ENCODE measurements around the gene PHKG2. TPM values are rescaled to one million over a fixed set of nuclear protein-coding genes. Genes with fewer than 3 reads are reported as not detected.

PHKG2 gene
- polyA plus RNA-seq, 1 donor = 12.7 TPM

DNA sequence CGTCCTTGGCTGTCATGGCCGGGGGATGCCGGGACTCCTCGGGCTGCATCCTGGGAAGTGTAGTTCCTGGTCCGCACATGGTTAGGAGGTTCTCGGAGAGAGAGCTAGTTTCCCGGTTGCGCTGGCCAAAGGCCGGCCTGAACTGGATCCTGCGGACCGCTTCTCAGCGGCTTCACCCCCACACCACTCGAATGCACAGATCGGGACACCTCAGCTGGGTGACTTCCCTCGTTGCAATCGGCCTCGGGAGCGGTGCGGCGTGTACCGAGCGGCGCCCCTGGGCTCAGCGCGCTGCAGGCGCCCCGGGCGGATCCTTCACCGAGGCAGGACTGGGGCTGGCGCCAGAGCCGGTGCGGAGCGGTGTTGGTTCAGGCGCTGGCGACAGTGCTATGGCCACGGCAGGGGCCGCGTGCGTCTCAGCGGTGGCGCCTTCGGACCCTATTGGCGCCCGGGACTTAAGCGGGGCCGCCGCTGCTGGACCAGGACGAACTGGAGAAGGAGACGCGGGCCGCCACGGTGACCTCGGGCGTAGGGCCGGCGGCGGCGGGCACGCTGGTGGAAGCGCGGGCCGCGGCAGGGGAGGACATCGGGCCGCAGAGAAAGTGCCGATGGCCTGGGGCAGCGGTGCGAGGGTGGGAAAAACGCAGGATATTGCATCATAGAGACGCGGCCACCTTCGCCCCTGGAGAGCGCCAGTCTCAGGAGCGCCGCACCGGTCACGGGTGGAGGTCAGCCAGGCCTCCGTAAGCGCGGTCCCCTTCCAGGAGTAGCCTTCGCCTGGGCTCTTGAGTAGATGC lies 27.4 kb downstream of the PHKG2 start:
- peak; percentile 68 for DNase-seq (ENCODE audit: low read depth)

DNA sequence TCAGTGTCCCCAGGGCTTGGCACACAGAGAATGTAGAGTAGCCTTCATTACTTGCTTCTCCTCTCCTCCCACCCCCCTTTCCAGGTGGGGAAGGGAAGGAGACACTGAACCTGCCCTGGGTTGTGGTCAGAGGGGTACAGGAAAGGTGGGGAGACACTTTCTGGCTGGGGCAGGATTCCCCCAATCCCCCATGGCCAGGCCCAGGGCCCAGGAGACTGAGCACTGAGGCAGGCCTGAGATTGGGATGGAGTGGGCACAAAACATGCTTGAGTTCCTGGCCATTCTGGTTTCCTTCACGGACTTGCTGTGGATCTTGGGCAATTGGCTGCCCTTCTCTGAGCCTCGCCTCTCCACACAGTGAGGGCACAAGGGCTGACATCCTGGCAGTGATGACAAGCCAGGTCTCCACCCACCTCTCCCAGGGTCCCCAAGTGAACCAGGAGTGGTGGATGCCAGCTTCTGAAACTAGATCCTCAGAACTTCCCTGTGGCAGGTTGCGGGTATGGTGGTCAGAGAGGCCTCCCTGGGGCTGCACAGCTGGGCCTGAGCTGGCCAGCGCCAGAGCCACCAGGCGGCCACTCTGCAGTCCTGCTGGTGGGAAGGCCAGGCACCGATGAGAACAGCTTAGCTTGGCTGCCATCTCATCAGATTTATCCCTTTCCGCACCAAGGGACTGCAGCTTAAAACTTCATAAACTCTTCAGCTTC lies 29.5 kb downstream of the PHKG2 start:
- DNase-seq (ENCODE audit: low read depth) = no peak

DNA sequence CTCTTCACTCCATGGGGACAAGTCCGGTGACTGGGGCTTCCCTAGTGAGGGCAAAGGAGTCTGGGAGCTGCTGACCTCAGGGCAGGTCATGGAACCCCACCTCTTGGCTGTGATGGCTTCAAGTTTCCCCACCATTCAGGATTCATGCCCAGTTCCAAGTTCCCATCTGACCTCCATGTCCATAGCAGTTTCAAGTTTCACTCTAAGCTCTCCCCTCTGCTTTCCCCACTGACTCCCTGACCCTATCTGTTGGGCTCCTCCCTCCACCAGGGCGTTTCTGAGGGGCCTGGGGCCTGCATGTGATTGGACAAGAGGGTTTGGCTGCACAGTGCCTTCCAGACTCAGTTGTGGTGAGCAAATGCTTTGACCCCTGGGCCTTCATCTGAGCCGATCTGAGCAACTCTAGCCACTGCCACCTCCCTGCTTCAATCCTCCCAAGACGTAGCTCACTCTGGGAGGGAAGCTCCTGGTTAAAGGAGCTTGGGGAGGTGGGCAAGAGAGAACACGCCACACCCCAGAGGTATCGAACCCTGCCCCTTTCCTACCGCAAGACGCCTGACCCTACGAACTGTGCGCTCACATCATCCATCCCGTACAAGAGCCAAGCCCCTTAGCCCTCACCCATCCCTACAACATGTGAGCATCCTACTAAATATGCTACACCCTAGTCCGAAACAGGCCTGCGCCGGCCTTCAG lies 30.5 kb downstream of the PHKG2 start:
- no peak for DNase-seq (ENCODE audit: low read depth)

DNA sequence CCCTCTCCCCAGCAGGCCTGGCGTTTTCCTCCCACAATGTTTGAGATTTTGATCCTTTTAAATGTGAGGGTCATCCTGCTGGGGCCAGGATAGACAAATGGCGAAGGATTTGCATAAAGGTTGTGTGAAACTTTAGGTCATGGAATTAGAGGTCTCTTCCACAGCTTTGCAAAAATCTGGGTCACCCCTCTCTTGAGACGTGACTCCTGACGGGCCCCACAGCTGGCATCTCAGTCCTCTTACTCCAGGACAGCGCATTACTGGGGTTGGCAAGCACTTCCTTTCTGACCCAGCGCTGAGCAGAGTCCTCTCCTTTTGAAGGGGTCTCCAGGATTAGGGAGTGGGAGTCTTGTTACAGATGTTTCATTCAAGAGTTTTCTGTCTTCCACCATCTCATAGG lies 31.4 kb downstream of the PHKG2 start:
- DNase-seq (ENCODE audit: low read depth) = no peak

DNA sequence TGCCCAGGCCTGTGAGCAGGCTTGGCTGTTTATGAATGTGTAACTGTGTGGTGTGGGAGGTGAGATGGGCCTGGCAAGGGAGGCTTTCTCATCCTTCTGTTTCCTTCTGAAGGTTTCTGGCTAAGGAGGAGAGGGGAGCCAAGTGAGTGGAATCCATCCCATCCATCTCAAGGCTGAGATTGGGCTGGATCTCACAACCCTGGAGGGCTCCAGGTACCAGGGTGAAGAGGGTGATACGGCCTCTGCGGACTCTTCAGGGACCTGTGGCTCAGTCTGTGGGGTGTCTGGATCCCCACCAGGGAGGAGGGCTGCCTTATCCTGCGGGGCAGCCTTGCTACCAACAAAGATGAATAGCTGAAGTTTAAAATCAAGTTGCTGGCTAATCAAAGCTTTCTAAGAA lies 31.8 kb downstream of the PHKG2 start:
- no peak for DNase-seq (ENCODE audit: low read depth)

DNA sequence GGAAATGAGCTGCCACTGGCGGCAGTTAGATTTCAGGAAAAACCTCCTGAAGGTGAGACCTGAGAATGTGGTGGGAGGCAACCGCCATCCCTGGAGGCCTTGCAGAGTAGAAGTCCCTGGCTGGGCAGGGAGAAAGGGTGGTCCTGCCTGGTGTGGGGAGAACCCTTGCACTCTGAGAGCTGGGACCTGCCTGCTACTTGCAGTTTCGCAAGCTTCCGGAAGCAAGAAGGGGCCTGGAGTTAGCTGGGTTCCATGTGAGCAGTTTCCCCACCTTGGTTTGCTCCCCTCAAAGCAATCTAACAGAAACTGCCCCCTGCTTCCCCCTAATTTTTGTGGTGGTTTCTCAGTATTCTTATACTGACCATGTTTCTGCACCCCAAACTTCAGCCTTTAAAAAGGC lies 32.3 kb downstream of the PHKG2 start:
- DNase-seq (ENCODE audit: low read depth) = no peak

DNA sequence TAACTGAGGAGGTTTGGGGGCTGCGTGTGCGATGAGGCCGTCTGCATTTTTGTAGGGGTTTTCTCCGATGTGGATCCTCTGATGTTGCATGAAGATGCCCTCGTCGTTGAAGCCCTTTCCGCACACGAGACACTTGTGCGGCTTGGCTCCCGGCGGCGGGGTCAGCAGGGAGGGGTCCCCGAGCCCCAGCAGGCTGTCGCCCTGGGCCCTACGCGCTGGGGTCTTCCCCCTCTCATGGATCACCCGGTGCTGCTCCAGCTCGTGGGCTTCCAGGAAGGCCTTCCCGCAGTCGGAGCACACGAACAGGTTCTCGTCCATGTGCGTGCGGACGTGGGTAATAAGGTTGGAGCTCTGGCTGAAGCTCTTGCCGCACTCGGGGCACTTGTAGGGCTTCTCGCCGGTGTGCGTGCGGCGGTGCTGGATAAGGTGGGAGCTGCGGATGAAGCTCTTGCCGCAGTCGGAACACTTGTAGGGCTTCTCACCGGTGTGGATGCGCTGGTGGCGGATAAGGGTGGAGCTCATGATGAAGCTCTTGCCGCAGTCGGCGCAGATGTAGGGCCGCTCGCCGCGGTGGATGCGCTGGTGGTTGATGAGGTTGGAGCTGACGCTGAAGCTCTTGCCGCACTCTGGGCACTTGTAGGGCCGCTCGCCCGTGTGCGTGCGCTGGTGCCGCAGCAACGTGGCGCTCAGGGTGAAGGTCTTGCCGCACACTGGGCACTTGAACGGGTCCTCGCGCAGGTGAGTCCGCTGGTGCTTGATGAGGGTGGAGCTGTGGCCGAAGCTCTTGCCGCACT lies 34.5 kb downstream of the PHKG2 start:
- no peak for DNase-seq (ENCODE audit: low read depth)

DNA sequence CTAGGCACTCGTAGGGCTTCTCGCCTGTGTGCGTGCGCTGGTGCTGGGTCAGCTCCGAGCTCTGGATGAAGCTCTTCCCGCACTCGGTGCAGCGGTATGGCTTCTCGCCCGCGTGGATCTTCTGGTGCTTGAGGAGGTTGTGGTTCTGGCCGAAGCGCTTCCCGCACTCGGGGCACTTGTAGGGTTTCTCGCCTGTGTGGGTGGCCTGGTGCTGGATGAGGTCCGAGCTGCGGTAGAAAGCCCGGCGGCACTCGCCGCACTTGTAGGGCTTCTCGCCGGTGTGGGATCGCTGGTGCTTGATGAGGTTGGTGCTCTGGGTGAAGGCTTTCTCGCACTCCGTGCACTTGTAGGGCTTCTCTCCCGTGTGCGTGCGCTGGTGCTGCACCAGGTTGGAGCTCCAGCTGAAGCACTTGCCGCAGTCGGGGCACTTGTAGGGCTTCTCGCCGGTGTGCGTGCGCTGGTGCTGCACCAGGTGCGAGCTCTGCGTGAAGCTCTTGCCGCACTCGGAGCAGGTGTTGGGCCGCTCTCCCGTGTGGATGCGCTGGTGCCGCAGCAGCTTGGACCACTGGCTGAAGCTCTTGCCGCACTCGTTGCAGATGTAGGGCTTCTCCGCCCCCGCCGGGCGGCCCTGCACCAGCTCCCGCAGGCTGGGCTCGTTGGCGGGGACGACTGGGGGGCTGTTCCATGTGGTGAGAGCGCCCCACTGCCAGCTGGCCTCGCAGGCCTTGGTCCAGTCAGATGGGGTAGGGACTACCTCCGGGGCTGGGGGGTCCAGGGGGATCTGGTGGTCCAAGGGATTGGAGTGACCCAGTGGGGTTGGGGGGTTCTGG lies 35.3 kb downstream of the PHKG2 start:
- no peak for DNase-seq (ENCODE audit: low read depth)

DNA sequence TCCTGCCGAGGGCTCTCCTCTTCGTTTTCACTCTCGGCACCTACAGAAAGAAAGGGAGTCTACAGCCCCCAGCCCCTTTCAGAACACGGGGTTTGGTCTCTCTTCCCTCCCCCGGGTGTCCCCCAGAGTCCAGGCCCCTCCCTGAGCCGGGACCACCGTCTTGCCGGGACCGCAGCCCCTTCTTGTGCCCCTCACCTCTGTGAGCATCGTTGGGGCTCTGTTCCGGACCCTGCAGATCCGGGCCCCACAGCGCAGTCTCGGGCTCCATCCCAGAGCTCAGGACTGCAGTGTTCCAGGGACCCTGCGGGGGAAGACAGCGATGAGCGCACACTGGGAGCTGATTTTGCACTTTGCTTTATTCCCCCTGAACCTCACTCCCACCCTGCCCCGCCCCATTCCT lies 36.0 kb downstream of the PHKG2 start:
- no peak for DNase-seq (ENCODE audit: low read depth)

DNA sequence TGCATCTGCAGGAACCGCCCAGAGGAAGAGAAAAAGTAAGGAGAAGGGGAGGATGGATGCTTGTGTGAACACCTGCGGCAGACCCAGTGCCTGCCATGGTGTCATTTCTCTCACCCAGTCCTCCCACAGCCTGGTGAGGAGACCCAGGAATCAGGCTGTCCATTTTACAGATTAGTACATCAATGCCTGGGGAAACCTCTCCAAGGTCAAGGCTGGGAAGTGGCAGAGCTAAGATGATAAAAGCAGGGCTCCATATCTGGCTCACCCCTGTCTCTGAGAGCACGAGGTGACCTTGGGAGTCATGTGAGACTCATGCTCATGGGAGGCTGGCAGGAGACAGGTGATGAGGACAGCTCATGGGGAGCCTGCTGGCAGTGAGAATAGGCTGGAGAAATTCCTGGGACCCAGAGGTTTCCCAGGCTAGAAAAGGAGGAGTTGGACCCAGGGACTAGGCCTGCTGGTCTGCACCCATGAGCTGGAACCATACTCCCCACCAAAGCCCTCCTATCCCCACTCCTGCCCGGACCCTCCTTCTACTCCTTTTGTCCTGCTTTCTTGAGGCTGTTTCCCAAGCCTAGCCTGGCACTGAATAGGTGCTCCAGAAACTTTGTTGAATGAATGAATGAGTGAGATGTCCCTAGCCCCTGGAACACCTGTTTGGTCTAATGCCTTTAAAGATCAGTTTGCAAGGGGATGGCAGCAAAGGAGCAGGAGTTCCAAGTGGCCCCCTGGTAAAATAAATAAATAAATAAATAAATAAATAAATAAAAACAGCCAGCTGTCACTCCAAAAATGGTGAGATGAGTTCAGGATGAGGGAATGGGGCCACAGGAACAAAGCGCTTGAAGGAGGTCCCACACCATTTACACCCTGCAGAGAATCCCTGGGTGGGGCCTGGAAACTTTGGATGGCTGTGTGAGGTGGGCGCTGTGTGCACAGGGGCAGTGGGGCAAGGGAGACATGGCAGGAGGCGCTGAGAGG lies 37.2 kb downstream of the PHKG2 start:
- no peak for DNase-seq (ENCODE audit: low read depth)

DNA sequence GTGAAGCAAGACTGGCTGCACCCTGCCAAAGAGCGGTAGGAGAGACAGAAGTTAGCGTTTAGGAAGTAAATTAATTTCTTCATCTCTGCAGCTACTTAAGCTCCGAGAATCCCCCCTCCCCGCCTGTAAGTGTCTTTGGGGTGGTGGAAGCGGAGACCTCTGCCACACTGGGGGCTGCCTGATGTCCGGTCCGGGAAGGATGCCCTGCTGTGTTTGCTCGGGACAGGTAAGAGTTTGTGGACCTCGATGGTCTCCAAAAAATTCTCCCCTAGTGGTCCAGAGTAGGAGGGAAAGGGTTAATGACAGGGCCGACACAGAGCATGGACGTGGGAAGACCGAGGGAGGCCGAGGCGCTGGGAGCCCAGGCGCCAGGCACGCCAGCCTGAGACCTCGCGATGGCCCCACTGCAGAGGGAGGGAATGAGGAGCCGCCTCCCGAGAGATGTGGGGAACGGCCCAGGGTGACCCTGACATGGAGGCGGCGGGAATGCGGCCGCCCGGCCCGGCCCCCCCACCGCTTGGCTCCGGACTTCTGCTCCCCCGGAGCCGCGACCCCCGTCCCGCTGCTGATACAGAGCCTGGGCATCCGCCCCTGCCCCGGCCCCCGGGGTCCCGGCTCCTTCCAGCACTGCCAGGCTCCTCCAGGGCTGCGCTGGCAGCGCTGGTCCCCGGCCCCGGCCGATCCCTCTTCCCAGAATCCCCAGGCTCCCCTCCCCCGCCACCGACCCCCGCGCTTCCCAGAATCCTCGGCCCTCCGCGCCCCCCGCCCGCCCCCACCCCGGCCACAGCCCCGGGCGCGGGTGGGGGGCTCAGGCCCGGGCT lies 38.1 kb downstream of the PHKG2 start:
- DNase-seq (ENCODE audit: low read depth) = no peak

DNA sequence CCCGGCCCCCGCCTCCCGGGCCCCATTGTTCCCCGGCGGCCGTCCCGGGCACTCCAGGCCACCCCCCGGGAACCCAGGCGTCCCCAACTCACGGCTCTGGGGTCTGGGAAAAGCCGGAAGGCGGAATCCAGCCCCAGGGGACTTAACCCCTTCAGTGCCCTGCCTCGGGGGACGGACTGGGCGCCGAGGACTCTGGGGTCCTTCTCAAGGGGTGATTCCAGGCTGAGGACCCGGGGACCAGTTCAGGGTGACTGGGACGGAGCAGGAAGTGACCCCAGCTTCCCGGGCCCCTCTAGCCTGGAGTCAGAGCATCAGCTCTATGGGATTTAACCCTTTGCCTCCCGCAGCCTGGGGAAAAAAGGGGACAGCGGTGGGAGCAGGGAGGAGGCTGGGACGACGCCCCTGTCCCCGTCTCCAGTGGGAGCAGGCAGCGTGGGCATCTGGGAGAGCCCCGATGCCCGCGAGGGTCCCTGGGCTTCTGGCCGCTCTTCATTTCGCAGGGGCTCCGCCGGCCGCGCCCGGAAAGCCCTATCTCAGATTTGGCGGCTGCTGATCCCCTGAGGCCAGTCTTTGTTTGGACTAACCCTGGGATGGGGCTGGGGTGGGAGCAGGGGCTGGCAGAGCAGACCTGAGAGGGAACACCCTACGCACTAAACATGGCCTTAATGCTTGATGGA lies 38.8 kb downstream of the PHKG2 start, which contains the start of gene ZNF629:
ZNF629 (minus strand) TSS at position 270 of the 677 bp plus-strand sequence. CDS start 2,723 bp downstream, outside the sequence.
- DNase-seq (ENCODE audit: low read depth) = no peak

DNA sequence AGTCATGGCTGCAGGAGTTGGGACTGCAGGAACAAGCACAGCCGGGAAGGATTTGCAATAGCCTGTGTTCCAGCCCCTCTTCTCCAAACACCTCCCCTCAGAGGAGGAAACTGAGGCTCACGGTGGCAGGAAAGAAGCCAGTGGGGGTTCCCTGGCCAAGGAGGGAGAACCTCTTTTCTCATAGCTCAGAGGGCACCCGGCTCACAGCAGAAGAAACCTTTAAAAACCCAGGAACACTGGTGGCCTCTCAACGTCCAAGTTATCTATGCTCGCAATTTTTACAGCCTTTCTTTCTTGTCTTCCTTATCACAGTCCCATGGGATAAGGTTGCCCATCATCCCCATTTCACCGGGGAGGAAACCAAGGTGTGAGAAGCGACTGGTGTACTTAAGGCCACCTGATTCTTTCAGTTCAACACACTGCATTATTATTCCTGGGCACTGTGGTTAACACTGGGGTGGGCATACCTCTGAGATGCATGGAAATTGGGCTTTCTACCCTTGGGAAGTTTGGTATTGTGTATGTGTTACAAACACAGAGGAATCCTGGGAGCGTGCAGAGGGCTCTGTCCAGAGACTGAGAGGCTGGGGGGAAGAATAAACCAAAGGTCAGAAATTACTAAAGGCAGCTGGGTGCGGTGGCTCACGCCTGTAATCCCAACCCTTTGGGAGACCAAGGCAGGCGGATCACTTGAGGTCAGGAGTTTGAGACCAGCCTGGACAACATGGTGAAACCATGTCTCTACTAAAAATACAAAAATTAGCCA lies 39.6 kb downstream of the PHKG2 start:
- no peak for DNase-seq (ENCODE audit: low read depth)

DNA sequence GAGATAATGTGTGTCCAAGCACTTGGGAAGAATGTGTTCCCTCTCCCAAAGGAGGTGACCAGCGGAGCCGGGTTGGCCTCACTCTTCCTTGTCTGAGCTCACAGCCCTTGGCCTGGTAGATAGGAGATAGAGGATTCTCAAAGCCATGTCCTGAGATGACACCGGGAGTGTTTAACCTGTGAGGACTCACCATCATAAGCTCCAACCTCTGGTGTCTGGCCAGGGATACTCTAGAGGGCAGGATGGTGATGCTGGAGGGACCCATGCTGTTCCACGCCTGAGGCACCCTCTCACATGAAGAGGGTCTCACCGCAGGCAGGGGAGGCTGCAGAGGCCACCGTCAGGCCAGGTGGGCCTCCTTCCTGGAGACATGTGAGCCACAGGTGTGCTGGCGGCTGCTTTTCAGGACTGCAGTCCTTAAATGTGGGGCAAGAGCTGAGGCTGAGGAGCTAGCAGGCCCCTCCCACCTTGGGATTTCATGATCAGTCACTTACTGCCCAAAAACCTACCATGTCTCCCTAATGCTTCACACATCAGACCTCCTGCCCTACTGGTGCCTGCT lies 45.4 kb downstream of the PHKG2 start:
- DNase-seq (ENCODE audit: low read depth) = no peak

DNA sequence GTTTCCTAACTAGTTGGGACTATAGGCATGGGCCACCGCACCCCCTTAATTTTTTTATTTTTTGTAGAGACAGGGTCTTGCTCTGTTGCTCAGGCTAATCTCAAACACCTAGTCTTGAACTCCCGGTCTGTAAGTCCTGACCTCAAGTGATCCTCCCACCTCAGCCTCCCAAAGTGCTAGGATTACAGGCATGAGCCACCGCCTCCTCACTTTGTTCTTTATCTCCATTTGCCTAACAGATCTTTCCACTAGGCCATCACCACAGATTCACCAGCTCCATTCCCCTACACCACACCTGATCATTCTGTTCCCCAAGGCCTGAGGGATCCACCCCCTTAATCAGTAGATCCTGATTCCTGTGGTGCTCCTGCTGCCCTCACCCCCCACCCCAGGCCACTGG lies 46.4 kb downstream of the PHKG2 start:
- no peak for DNase-seq (ENCODE audit: low read depth)

DNA sequence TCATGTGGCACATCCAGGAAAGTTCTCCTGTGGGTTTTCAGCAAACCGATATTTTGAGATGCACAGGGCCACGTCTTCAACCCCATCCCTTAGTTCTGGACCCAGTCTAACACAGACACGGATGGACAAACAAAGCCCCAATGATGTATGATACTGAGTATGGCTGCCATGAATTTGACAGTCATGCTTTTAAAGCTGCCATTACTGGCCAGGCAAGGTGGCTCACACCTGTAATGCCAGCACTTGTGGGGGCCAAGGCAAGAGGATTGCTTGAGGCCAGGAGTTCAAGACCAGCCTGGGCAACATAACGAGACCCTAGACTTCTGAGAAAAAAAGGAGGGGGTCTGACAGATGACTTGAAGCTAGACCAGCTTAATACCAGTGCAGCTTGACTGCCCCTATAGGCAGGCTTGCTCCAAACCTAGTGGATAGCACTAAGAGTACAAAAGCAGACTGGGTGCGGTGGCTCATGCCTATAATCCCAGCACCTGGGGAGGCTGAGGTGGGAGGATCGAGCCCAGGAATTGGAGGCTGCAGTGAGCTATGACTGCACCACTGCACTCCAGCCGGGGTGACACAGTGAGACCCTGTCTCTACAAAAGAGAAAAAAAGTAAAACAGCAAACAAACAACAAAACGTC lies 49.6 kb downstream of the PHKG2 start:
- DNase-seq (ENCODE audit: low read depth) = no peak
